Stimulated activated CD4-positive, alpha-beta T cell treated with anti-CD3 and anti-CD28 coated beads, Interleukin-1b, Interleukin-23, amount 100 ng/mL, for 24 hours (primary cell): ENCODE measurements around the gene TNFRSF8.

Experiments used
- DNase-seq, 4 experiments: peaks; one replicate each; pipeline ENCODE4 v3.0.0-alpha.2; 2020; ENCODE audit warnings: low read depth in 4 of 4, low spot score in 1 of 4

TNFRSF8 gene

DNA sequence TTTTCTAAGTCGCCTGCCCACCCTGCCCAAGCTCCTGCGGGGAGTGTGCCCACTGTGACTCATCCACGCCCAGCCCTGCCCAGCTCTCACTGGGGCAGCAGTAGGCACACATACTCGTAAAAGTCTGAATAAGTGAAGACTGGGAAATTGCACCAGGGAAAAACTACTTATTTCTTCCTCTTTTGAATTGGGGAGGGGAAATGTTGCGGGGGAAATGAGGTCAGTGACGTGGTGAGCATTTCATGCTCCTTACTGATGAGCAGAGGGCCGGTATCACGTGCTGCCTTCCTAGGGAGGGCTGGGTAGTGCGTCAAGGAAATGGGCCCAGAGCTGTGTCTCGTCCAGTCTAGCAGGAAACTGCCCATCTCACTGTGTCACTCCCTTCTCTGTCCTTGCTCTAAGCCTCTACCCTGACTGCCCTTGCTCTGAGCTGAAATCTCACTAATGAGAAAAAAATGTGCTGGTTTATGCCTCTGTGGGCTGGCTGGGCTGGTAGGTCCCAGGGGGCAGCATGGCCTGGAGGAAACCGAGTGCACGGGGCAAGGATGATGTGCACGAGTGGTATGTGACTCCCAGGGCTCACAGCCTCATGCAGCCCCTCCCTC lies 90.2 kb downstream of the TNFRSF8 start:
- no peak for DNase-seq

DNA sequence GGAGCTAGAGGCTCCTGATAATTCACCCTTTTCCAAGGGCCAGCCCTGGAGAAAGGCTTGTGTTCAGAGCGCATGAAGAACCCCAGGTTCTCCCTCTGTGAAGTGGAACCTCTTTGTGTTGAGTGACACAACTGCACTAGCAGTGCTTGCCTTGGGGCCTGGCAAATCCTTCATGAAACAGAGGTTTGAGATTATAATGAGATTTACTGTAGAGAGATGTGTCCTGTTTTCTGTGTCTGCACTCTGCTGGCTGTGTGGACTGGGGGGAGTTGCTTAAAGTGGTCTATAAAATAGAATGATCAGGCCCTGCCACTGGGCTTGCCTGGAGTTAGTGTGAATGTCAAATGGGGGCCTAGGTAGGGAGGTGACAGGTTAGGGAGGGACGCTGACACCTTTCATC lies 92.2 kb downstream of the TNFRSF8 start:
- no peak for DNase-seq

DNA sequence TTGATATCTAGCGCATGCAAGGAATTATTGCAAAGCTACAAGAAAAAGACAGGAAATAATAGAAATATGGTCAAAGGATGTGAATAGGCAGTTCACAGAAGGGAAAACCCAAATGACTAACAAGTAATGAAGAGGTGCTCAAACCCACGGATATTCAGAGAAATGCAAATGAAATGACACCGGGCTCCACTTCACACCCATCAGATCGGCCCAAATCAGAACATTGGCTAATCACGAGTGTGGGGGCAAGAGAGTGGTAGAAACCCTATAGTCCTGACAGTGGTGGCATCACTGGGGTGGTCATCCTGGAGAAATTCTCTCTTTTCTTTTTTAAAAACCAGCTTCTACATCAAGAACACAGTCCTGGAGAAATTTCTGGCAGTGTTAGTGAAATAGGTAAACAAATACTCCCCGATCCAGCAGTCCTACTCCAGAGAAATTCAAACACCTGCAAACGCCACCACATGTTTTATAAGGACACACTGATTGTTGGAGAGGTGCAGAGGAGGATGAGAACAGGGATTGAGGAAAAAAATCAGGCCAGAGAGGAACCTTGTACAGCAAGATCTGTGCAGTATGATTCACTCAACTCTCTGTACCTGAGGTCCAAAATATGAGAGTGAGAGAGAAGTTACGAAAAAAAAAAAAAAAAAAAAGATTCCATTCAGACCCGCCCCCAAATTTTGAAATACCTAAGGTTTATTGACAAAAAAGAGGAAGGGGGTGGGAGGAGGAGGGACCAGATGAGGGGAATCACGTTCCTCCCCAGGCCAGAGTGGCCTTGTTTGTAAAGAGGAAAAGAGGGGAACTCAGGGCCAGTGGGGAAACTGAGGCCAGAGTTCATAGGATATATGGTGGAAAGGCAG lies 94.5 kb downstream of the TNFRSF8 start:
- peak in 1 of 4 experiments; percentile 42 for DNase-seq

DNA sequence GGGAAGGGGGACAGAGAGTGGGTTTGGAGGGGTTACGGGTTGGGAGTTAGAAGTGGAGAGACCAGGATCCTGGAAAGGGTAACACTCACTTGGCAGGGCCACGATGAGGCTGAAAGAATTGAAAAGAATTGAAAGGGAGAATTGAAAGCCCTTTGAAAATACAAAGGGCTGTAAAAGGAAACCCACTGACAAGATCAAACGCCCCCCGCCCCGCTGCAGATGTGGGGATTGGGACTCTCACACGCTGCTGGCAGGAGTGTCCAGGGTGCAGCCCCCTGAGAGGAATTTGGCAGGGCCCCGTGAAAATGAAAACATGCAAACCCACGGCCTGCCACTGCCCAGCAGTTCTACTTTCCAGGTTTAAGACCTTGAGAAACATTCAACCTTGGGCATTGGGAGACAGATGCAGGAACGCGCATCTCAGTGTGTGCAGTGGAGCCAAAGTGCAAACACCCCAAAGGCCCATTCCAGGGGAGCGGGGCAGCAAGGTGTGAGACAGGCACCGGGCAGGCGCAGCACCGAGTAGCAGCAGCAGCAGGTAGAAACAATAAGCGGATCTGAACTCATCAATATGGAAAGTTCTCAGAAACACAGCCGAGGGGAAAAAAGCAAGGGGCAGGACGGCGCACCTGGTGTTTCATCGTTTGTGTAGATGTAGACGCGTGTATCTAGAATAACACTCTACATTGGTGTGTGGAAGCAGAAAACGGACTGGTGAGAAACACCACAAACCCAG lies 95.4 kb downstream of the TNFRSF8 start:
- no peak for DNase-seq

DNA sequence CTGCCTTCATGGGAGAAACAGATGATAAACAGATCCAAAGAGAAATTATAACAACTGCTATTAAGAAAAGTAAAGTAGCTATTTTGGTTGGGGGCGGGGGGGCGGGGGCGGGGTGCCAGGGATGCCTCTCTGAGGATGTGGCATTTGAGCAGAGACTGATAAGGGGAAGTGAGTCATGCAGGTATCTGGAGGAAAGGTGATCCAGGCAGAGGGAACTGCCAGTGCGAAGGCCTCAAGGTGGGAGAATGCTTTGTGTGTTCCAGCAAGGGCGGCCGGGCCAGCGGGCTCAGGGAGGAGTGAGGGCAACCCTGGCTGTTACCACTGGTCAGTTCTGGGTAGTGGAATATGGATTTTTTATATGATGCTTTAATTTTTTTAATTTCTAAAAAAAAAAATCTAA lies 96.7 kb downstream of the TNFRSF8 start:
- DNase-seq, result no peak

DNA sequence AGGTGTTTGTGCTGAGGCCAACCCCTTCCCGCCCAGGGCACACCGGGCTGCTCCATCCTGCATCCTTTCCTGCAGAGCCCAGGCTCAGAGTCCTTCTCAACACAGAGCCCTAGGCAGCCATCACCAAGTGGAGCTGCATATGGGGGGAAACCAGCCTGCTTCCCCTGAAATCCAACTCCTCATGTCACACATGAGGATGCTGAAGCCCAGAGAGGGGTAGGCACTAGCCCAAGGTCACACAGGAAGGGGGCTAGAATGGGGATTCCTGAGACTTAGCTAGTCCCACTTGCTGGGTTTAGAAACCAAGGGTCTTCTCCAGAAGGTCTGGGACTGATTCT lies 98.2 kb downstream of the TNFRSF8 start:
- DNase-seq, result no peak

DNA sequence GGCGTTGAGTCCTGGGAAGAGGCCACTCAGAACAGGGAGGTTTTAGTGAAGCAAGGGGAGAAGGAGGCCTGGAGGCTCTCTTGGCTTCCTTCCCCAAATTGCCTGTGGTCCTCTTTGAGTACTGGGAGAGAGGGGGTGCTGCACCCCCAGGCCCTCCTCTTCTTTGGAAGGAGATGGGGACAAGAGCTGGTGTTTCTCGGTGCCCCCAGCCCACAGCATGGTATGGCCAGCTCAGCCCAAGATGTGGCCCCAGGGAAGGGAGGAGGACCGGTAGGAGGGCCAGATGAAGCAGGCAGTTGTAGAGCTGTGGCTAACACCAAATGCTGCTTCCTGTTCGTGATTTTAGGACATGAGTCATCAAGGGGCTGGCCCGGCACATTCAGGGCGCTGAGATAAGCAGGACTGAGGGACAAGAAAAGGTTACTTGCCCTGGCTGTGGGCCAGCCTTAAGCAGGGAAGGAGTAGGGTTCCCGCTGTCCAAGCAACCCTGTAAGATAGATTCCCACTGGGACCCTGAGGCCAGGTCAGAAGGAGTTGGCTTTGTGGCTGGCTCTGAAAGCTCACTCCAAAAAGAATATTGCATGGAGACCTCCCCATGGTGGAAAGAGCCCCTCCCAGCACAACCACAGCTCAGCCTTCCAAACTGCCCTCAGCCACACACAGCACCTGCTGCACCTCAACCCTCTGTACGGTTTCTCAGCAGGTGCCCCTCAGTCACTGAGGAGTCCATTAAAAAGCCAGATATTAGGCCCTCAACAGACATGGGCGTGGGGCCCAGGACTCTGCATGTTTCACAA lies 98.8 kb downstream of the TNFRSF8 start:
- peak in 2 of 4 experiments; percentile 59 to 69 for DNase-seq

DNA sequence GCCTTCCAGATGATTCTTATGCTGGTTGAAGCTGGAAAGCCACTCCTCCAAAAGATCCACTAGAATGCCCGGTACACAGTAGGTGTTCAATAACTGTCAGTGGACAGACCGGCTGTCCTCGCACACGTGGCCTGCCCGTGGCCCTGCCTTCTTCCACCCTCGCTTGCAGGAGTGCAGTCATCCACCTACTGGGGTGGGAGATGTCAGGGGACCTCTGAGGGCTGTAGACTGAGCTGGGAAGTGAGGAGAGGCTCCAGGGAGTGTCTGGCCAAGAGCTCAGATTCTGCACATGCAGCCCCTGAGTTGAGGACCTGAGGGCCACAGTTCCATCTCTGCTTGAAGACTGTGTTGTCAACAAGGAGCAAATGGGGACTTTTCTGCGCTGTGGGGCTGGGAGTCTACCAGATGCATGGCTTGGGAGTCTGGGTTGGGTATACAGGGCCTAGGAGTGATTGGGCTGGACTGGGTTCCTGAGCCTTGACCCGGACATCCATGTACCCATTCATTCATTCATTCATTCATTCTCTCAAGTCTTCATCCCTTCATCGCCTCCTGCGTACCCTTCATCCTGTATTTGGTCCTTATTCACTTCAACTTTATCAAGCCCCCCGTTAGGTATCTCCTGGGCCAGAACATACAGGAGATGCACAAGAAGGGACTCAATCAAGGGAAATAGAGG lies 99.5 kb downstream of the TNFRSF8 start:
- no peak for DNase-seq

DNA sequence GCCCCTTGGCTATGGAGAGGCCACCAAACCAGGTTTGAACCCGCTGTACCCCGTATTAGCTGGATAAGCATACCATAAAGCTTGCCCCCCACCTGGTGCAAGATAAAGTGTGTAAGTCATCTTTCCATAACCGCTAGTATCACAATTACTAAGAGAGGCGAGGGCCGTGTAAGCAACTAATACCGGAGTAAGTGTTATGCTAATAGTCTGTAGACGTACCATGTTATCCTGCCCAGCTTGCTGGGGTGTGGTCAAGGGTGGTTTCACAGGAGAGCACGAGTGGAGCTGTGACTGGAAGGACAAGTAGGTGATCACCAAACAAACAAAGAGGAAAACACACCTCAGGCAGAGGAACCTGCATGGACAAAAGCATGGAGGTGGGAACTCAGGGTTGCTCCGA lies 100.1 kb downstream of the TNFRSF8 start:
- no peak for DNase-seq

DNA sequence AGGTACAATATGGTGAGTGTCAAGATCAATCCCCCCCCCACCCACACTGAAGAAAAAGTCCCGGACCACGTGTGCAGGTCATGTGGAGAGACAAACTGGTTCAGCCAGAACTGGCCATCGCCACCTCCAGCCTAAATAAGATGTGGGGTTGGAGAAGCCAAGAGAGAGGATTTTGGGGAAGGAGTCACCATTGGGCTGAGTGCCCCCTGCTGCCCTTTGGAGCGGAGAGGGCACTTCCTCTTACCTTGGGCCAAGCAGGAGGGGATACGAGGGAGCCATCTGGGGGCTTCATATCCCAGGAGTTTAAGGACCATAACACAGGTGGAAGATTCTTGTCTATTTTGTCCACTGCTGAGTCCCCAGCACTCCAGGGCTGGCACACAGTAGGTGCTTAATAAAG lies 101.1 kb downstream of the TNFRSF8 start:
- no peak for DNase-seq

DNA sequence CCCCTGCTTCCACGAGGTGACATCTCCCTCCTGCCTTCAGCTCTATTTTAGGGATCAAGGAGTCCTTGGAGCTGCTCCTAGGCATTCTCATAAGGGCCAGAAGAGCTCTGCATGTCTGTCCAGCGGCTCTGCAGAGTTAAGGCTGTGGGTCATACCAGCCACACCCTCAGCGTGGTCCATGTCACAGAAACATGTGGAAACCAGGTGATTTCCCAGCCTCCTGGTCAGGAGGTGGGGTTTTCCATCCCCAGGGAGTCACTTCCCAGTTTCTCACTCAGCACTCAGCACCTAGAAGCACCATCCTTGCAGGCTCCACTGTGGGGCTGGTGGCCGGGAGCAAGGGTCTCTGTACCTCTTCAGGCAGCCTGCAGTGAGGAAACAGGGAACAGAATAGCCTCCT lies 102.2 kb downstream of the TNFRSF8 start:
- DNase-seq, result no peak

DNA sequence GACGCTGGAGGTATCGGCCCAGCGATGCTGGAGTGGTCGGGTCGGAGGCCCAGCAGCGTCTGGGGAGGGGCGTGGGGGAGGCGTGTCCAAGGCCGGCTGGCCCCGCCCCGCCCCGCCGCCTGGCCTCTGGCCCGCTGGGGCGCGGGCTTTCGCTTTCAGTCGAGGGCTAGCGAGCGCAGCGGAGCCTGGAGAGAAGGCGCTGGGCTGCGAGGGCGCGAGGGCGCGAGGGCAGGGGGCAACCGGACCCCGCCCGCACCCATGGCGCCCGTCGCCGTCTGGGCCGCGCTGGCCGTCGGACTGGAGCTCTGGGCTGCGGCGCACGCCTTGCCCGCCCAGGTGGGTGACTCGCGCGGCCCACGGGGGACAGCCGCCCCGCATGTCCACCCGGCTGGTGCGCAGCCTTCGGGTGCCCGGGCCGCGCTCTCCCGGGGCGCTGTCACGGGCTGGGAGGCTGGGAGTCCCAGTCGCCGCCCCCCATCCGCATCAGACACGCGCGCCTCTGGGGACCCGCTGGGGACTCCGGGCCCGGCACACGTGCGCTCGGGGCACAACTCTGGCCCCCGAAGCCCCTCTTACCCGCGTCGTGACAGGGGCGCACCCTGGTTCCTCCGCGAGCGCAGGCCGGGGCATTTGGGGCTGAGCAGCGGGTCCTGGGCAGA lies 103.9 kb downstream of the TNFRSF8 start, which contains the start of gene TNFRSF1B:
TSS of gene TNFRSF1B (plus strand) at position 158 of the 659 bp plus-strand sequence. CDS start at position 259, 101 bp downstream.
- peak in 3 of 4 experiments; percentile 51 to 62 (median 60) for DNase-seq

DNA sequence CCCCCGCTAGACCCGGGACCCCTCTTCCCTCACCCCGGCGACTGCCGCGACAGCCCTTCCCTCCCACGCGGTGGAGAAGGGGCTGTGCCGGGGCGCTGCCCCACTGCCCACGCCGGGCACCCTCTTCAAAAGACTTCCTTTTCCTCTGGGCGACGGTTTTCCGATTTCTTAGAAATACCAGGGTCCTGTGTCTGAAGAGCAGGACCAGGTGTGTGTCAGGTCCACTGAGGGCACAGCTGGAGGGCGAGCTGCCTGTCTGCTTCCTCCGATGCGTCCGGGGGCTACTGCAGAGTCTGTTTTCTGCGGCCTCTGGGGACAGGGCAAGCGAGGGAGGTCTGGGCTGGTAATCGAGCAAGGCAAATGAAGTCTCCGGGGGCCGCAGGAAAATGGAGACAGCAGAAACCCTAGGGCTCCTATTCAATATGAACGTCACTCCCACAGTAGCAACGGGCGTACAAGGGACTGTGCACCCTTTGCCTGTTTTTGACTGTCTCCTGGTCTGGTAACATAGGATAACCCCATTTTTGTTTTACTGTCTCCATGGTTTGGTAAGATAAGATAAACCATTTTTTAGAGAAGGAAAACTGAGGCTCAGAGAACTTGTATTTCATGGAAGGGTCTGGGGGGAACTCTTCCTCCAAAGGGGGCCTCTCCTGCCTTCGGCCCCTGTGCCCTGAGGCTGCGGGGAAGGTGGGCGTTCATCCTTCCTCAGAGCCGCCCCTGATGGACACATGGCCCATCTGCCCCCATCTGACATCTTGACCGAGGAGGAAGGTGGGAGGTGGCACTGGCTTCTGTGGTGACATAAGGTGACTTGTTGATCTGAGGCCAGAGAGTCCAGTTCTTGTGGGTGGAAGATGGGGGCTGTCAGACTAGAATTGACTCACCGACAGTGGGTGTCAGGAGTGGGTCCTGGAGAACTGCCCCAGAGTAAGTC lies 104.7 kb downstream of the TNFRSF8 start:
- no peak for DNase-seq

DNA sequence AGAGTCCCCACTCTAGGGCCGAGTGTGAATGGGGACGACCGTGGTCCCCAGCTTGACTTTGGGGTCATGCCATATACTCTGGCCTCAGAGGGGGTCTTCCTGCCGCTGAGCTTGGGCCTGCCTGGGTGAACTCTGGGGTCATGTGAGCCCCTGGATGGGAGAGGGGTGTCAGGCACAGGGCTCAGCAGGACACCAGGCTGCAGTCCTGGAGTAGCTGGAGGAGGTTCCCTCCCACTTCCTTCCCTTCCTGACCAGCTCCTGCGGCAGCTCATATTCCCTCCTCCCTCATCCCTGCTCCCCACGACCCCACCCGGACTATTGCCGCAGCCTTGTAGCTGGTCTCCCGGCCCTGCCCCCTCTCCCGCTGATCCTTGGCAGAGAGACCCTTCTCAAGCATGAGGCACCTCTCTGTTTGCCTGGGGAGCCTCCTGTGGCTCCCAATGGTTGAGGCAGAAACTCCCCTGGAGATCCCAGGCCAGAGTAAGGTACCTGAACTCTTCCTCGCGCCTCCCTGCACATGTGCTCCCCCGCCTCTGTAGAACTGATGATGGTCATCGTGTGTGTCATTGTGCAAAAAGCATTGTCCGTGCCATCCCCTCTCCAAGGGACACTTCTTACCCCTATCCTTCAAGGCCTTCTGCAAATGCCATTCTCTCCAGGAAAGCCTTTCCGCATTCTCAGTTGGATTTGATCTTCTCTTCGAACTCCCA lies 105.5 kb downstream of the TNFRSF8 start:
- DNase-seq, result no peak

DNA sequence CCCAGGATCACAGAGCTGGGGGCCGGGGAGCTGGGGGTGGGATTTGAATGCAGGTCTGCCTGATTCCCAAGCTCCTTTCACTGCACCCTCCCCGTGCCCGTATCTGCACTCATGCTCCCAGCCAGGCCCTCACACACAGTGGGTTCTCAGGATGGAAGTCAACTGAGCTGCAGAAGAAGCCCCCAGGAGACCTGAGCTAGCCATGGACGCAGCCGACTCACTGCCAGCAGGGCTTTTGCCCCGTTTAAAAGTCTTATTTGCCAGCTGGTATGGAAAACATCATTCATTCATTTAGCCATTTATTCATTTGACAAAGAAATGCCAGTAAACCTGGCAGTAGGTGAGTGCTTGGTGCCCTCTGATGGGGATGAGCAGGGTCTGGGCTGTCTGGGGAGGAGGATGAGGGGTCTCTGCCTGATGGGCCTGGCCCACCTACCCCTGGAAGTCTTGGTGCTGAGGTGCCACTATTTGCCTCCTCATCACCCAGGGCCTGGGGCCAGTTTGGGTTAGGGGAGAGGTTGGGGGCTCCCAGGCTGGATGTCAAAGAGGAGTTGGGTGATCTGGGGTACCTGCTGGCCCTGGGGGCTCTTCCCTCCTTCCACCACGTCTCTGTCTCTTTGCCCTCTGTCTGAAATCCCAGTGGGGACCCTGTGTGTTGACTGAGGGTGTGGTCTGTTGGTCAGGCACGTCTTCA lies 106.5 kb downstream of the TNFRSF8 start:
- DNase-seq, result no peak

DNA sequence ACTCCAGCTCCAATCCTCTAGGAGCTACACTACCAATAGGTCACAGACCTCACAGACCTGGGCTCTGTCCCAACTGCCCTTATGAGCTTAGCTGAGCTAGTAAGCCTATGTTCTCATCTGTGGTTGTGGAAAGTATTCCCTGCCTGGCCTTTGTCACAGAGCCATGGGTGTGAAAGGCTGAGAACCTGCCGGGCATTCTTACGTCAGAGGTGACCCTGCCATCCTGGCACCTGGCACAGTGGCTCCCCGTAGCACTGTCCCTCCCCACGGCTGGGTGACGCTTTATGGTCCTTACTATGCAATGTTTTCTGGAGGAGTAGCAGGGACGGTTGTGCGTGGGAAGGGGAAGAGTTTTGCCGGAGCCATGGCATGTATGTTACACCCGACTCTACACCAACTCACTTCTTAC lies 107.2 kb downstream of the TNFRSF8 start:
- no peak for DNase-seq

DNA sequence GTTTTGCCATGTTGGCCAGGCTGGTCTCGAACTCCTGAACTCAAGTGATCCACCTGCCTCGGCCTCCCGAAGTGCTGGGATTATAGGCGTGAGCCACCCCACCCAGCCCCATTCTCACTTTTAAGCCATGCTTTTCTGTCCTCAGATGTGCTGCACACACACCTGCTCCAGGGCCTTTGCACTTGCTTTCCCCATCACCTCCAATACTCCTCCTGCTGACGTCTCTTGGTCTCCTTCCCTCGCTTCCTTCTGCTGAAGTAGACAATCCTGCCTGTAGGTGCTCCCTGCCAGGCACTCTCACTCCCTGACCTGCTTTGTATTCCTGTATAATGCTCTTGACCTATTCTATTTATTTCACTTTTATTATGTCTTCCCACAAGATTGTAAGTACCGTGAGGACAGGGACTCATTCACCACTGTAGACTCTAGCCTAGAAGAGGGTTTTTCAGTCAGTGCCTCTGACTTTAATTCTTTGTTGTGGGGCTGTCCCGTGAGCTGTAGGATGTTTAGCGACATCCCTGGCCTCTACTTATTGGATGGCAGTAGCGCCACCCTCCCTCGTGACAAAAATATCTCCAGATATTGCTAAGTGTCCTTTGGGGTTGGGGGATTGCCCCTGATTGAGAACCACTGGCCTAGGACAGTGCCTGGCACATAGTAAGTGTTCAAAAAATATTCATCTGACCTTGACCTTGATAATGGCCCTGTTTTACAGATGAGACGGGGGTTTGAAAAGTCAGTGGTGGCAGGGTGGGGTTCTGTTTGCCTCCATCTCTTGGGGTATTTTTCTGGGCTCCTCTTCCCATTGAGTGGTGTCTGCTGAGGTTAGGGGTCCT lies 108.3 kb downstream of the TNFRSF8 start:
- no peak for DNase-seq
